ENCODE results near the gene CMTR1. TPM values are rescaled to one million over a fixed set of nuclear protein-coding genes. Genes with fewer than 3 reads are reported as not detected.

CMTR1 gene
- total RNA-seq, 4 donors from 2014 or later, result 27.0 to 65.7 (median 28.9) TPM

DNA sequence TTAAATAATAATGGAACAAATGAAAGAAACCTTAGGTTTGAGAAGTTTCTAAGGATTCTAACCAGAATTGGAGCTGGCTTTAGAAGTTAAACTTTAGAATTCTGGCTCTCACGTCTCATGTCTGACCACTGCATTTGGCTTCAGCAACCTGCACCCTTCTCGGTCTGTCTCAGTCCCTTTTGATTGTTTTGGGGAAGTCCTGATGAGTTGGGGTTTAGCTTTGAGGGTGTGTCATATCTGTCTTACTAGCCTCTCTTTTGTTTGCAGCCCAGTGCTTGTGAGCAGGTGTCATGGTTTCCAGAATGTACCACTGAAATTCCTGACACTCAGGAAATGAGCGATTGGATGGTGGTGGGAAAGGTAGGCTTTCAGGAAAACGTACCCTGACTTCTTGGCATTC is 17.0 kb downstream of the CMTR1 start:
- no peak overlapping the region for H3K27ac ChIP-seq
- TF ChIP-seq, protein P1, sequence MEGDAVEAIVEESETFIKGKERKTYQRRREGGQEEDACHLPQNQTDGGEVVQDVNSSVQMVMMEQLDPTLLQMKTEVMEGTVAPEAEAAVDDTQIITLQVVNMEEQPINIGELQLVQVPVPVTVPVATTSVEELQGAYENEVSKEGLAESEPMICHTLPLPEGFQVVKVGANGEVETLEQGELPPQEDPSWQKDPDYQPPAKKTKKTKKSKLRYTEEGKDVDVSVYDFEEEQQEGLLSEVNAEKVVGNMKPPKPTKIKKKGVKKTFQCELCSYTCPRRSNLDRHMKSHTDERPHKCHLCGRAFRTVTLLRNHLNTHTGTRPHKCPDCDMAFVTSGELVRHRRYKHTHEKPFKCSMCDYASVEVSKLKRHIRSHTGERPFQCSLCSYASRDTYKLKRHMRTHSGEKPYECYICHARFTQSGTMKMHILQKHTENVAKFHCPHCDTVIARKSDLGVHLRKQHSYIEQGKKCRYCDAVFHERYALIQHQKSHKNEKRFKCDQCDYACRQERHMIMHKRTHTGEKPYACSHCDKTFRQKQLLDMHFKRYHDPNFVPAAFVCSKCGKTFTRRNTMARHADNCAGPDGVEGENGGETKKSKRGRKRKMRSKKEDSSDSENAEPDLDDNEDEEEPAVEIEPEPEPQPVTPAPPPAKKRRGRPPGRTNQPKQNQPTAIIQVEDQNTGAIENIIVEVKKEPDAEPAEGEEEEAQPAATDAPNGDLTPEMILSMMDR (IDR thresholded peaks at IDR 0.05), result no peak
- TF ChIP-seq POLR2A (IDR thresholded peaks at IDR 0.05) (no peak), EP300 (IDR thresholded peaks at IDR 0.05) (no peak)
- peaks cover 85% of the 10 kb centered on the region for H3K36me3 ChIP-seq
- no peak overlapping the region for H3K4me3 ChIP-seq
- no peaks in the 10 kb centered on the region for H3K27me3 ChIP-seq
- H3K4me1 ChIP-seq, result no peaks in the 10 kb centered on the region
- 84% methylated on average over 4 of the region's 4 CpGs for WGBS
- no peak for DNase-seq (ENCODE audit: low spot score in 2 of 2)
- H3K9me3 ChIP-seq, result no peaks in the 10 kb centered on the region

DNA sequence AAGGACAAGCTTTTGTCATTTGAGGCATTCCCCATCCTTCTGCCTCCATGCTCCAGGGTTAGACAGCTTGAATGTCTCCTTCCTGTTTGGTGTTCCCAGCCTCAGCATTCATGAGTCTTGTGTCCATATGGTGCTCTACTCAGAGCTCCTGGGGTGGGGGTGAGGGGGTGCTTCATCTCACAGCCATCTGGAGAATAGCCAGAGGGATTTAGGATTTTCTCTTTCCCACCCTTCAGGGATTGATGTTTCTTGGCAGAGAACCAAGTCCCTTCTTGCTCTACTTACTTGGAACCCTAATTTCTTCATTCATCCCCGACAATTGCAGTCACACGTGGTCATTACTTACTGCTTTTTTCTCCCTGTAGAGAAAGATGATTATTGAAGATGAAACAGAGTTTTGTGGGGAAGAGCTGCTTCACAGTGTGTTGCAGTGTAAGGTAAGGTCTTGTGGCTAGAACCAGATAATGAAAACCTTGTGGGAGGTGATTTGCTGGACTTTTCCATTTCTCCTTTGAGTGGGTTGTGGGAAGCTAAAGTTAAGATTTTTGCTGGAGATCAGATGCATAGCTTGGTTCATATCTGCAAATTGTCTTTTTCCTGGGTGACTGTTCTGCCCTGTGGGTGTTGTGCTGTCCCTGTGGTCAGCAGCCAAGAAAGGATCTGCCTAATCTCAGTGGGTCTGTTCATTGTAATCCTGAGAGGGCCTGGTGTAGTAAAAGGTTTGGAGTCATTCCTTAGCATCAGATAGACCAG is 18.6 kb downstream of the CMTR1 start:
- WGBS, result 63% methylated on average over 2 of the region's 2 CpGs
- TF ChIP-seq EP300 (IDR thresholded peaks at IDR 0.05) (no peak), POLR2A (IDR thresholded peaks at IDR 0.05) (no peak), POLR2AphosphoS5 (IDR thresholded peaks at IDR 0.05) (no peak)
- TF ChIP-seq, protein P1 (IDR thresholded peaks at IDR 0.05), result no peak
- H3K9me3 ChIP-seq, result no peaks in the 10 kb centered on the region
- no peak for DNase-seq (ENCODE audit: low spot score in 2 of 2)
- no peaks in the 10 kb centered on the region for H3K27me3 ChIP-seq
- H3K36me3 ChIP-seq, result peaks cover 74% of the 10 kb centered on the region
- peaks cover under 1% of the 10 kb centered on the region for H3K4me1 ChIP-seq
- no peak overlapping the region for H3K27ac ChIP-seq
- no peak overlapping the region for H3K4me3 ChIP-seq

DNA sequence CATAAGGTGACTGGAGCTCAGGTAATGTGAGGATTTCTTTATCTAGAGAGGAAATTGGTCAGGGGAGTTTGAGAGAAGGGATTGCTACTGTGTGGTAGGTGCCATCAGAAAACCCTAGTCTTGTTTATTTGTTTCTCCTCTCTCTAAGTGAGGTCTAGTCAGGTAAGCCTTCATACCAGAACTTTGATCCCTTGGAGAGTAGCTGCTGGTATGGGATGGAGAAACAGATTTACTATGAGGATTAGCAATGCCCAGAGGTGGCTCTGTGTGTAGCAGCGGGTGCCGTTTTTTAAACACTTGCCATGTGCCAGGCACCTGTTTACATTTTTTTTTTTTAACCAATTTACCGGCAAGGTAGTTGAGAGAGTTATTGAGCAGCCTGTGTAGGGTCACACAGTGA is 19.5 kb downstream of the CMTR1 start:
- no peak overlapping the region for H3K4me3 ChIP-seq
- TF ChIP-seq, protein P1 (IDR thresholded peaks at IDR 0.05), result no peak
- TF ChIP-seq POLR2AphosphoS5 (IDR thresholded peaks at IDR 0.05), result no peak
- TF ChIP-seq EP300 (IDR thresholded peaks at IDR 0.05), result no peak
- TF ChIP-seq POLR2A (IDR thresholded peaks at IDR 0.05), result no peak
- peaks cover 65% of the 10 kb centered on the region for H3K36me3 ChIP-seq
- no peak overlapping the region for H3K27ac ChIP-seq
- no peaks in the 10 kb centered on the region for H3K27me3 ChIP-seq
- DNase-seq (ENCODE audit: low spot score in 2 of 2), result no peak
- WGBS, result 90% methylated on average over 3 of the region's 3 CpGs
- no peaks in the 10 kb centered on the region for H3K9me3 ChIP-seq
- H3K4me1 ChIP-seq, result peaks cover 6% of the 10 kb centered on the region

DNA sequence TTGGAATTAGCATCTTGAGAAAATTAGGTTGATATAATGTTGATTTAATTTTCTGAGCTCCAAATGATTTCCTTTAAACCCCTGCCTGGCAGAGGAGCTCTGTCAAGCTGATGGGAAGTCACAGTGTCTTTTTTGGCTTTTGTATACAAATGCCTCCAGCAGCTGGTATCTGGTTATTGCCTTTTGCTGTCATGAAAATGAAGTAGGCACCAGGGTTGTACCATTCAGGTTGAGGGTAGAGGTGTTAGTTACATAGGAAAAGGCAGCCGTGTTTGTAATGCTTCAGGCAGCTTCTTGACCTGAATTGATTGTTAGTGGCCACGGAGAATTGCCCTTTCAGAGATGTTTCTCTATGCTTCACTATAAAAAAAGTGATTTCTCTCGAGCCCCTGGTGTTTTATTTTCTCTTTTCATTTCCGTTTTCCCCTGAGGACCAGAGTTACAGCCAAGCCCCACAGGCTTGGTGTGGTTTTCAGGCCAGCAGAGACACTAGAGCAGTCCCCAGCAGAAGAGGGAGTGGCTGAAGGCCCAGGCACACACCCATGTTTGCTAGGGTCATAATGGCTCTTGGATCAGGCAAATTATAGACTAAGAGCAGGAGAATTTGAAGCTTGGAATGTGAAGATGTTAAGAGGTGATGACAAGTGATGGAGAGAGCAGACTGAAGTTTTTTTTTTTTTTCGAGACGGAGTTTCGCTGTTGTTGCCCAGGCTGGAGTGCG is 21.6 kb downstream of the CMTR1 start:
- Histone ChIP-seq H3K36me3 (peaks cover 66% of the 10 kb centered on the region), H3K27me3 (no peaks in the 10 kb centered on the region), H3K27ac (no peak overlapping the region), H3K9me3 (no peaks in the 10 kb centered on the region), H3K4me3 (no peak overlapping the region), H3K4me1 (peaks cover 6% of the 10 kb centered on the region)
- no peak for TF ChIP-seq POLR2A (IDR thresholded peaks at IDR 0.05)
- no peak for TF ChIP-seq EP300 (IDR thresholded peaks at IDR 0.05)
- no peak for TF ChIP-seq POLR2AphosphoS5 (IDR thresholded peaks at IDR 0.05)
- TF ChIP-seq, protein P1 (IDR thresholded peaks at IDR 0.05), result no peak
- WGBS, result 76% methylated on average over 8 of the region's 8 CpGs
- no peak for DNase-seq (ENCODE audit: low spot score in 2 of 2)

DNA sequence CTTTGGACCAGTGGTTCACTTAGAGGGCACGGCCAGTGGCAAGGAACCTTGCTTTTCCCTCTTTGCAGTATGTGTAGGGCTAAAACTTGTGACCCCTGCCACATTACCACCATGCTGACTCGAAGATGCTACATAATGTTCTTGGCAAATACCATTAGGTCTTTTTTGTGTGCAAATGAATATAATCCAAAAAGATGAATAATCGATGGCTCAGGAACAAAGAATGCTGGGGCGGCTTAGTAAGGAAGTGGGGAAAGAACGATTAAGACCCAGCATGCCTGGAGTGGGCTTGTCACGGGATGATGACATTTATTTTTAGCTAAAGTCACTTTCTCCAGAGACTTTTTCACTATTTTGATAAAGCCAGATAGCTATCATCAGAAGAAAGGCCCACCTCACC is 23.1 kb downstream of the CMTR1 start:
- no peak for TF ChIP-seq POLR2AphosphoS5 (IDR thresholded peaks at IDR 0.05)
- TF ChIP-seq EP300 (IDR thresholded peaks at IDR 0.05), result no peak
- TF ChIP-seq, protein P1 (IDR thresholded peaks at IDR 0.05), result no peak
- no peak for TF ChIP-seq POLR2A (IDR thresholded peaks at IDR 0.05)
- WGBS, result 77% methylated on average over 6 of the region's 6 CpGs
- H3K27ac ChIP-seq, result no peak overlapping the region
- DNase-seq (ENCODE audit: low spot score in 2 of 2), result no peak
- no peak overlapping the region for H3K4me3 ChIP-seq
- no peaks in the 10 kb centered on the region for H3K9me3 ChIP-seq
- peaks cover 69% of the 10 kb centered on the region for H3K36me3 ChIP-seq
- no peaks in the 10 kb centered on the region for H3K27me3 ChIP-seq
- peaks cover 6% of the 10 kb centered on the region for H3K4me1 ChIP-seq

Data from suprapubic skin (tissue), 4 donors.